ENCODE measurements around the gene MED17. TPM values are rescaled to one million over a fixed set of nuclear protein-coding genes. Genes with fewer than 3 reads are reported as not detected.

The MED17 gene
- total RNA-seq, 1 experiment from 2014 or later, result 41.1 TPM

- H4K20me1 ChIP-seq (ENCODE audit: insufficient read depth), result no peaks in the 10 kb centered on the region
- CTCF ChIA-PET, result no interaction called here
- ATAC-seq, result no peak
- no peaks in the 10 kb centered on the region for H3K36me3 ChIP-seq (ENCODE audit: control insufficient read depth in 1 of 2, insufficient read depth in 2 of 2, low read length in 2 of 2)
- no peak overlapping the region for H2AFZ ChIP-seq (ENCODE audit: low read depth, low read length, poor library complexity, severe bottlenecking)
- no peaks in the 10 kb centered on the region for H3K27me3 ChIP-seq (ENCODE audit: insufficient read depth, low read length)
- no peak for DNase-seq (ENCODE audit: low read depth, low spot score)
- H3K9ac ChIP-seq (ENCODE audit: low read length), result no peak overlapping the region
- no peaks in the 10 kb centered on the region for H3K79me2 ChIP-seq (ENCODE audit: insufficient read depth, low read length)
- no peaks in the 10 kb centered on the region for H3K9me2 ChIP-seq (ENCODE audit: insufficient read depth)
- POLR2A ChIA-PET, result no interaction called here
- H3K4me1 ChIP-seq (ENCODE audit: control insufficient read depth in 1 of 2, insufficient read depth in 2 of 2, low read length in 2 of 2), result no peaks in the 10 kb centered on the region
- RAD21 ChIA-PET (ENCODE audit: low non-redundant PET in 1 of 2, low total read pairs in 2 of 2, uncharacterized antibody in 2 of 2, unreplicated experiment in 2 of 2), result no interaction called here
- TF ChIP-seq POLR2A (IDR thresholded peaks at IDR 0.05; ENCODE audit: borderline replicate concordance, extremely low read depth, insufficient read depth, insufficient read length) (no peak), SRF (IDR thresholded peaks at IDR 0.05; ENCODE audit: low read depth) (no peak), ZBTB33 (IDR thresholded peaks at IDR 0.05; ENCODE audit: extremely low read depth, insufficient replicate concordance, low read length) (no peak), ELF1 (IDR thresholded peaks at IDR 0.05; ENCODE audit: borderline replicate concordance, low read depth) (no peak), FOSL1 (IDR thresholded peaks at IDR 0.05; ENCODE audit: low read depth) (no peak), CBX3 (IDR thresholded peaks at IDR 0.05; ENCODE audit: low read depth) (no peak), JUND (IDR thresholded peaks at IDR 0.05) (no peak), POLR2AphosphoS5 (IDR thresholded peaks at IDR 0.05; ENCODE audit: low read depth, low read length) (no peak), EZH2 (IDR thresholded peaks at IDR 0.05) (no peak), ATF3 (IDR thresholded peaks at IDR 0.05) (no peak), EGR1 (IDR thresholded peaks at IDR 0.05; ENCODE audit: low read depth) (no peak), REST (IDR thresholded peaks at IDR 0.05; ENCODE audit: low read depth) (no peak), EZH2phosphoT487 (IDR thresholded peaks at IDR 0.05; ENCODE audit: borderline replicate concordance) (no peak), TCF7L2 (IDR thresholded peaks at IDR 0.05; ENCODE audit: borderline replicate concordance, extremely low read depth, insufficient read depth, insufficient read length) (no peak), CEBPB (IDR thresholded peaks at IDR 0.05; ENCODE audit: low read depth) (no peak), SIN3A (IDR thresholded peaks at IDR 0.05; ENCODE audit: low read depth) (no peak), SP1 (IDR thresholded peaks at IDR 0.05; ENCODE audit: low read depth) (no peak), MAX (IDR thresholded peaks at IDR 0.05) (no peak)
- no peak overlapping the region for H3K27ac ChIP-seq (ENCODE audit: low read depth, low read length)
- H3K4me3 ChIP-seq (replicated peaks in 1 of 2; ENCODE audit: low read depth in 1 of 2, low read length in 2 of 2), result no peak overlapping the region
- BruUV-seq (replicated peaks), result no TSS peak
- intact Hi-C loops (cut with micrococcal nuclease), result no loop called here
- H3K4me2 ChIP-seq (ENCODE audit: low read length), result no peak overlapping the region
- H3K9me3 ChIP-seq (ENCODE audit: control insufficient read depth in 1 of 2, insufficient read depth in 1 of 2, low read depth in 1 of 2, low read length in 2 of 2), result no peaks in the 10 kb centered on the region
These were observed 38.3 kb downstream of the MED17 start for GRCh38 chr11:93822359-93822758.
